ENCODE results near the gene DHX8. TPM values are rescaled to one million over a fixed set of nuclear protein-coding genes. Genes with fewer than 3 reads are reported as not detected.

Gene DHX8
- total RNA-seq, 1 donor from 2014 or later: 53.2 TPM

GRCh38 chr17:43515656-43516055, 31.9 kb downstream of the DHX8 start:
- no peak for DNase-seq (ENCODE audit: low spot score)
- H3K9me3 Mint-ChIP-seq: no peaks in the 10 kb centered on the region
- no peak overlapping the region for H3K4me3 Mint-ChIP-seq (ENCODE audit: low read depth)
- H3K27me3 Mint-ChIP-seq (ENCODE audit: low read depth): no peaks in the 10 kb centered on the region
- intact Hi-C loops (cut with micrococcal nuclease): no loop called here
- peaks cover 67% of the 10 kb centered on the region for H3K36me3 Mint-ChIP-seq (ENCODE audit: low read depth)
- no peak overlapping the region for H3K27ac Mint-ChIP-seq
- peaks cover 8% of the 10 kb centered on the region for H3K4me1 Mint-ChIP-seq (ENCODE audit: low read depth)

- no peak for DNase-seq (ENCODE audit: low spot score)
- H3K9me3 Mint-ChIP-seq: no peaks in the 10 kb centered on the region
- no peak overlapping the region for H3K27ac Mint-ChIP-seq
- H3K36me3 Mint-ChIP-seq (ENCODE audit: low read depth): peaks cover 74% of the 10 kb centered on the region
- no peaks in the 10 kb centered on the region for H3K27me3 Mint-ChIP-seq (ENCODE audit: low read depth)
- intact Hi-C loops (cut with micrococcal nuclease): no loop called here
- H3K4me3 Mint-ChIP-seq (ENCODE audit: low read depth): no peak overlapping the region
- peaks cover 8% of the 10 kb centered on the region for H3K4me1 Mint-ChIP-seq (ENCODE audit: low read depth)
Observed at GRCh38 chr17:43517161-43517560, 33.4 kb downstream of the DHX8 start.

DNA sequence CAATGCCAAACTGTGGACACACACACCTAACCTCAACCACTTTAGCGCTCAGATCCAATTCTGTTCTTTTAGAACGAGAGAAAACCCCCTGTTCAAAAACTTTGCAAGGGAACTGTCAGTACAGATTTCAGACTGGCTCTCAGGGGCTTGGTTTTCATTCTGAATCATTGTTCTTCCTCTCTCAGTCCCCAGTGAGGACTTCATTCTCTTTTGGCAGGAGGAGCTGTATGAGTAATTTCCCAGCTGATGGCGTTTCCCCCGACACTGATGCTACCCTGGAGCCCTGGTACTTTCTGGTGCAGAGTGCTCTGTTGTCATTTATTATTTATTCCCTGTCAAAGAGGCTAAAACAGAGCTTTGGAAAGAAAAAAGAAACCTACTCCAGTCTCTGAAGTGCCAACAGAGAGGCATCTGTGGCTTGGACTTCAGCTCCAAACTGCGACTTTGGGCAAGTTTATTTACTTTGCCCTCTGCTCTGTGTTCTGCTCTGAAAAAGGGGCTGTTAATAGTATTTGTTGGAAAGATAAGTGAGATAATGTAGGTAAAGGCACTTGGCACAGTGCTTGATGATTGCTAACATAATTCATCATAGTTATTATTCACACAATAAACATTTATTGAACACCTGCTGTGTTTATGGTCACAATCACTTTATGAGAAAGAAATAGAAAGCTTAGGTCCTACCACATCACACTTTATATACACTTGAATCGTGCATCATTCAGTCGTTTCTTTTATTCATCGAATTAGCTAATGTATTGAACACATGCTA, 34.0 kb downstream of the DHX8 start:
- H3K9me3 Mint-ChIP-seq: no peaks in the 10 kb centered on the region
- H3K4me1 Mint-ChIP-seq (ENCODE audit: low read depth): peaks cover 8% of the 10 kb centered on the region
- no peak overlapping the region for H3K27ac Mint-ChIP-seq
- DNase-seq (ENCODE audit: low spot score): no peak
- intact Hi-C loops (cut with micrococcal nuclease): no loop called here
- no peaks in the 10 kb centered on the region for H3K27me3 Mint-ChIP-seq (ENCODE audit: low read depth)
- H3K36me3 Mint-ChIP-seq (ENCODE audit: low read depth): peaks cover 71% of the 10 kb centered on the region
- no peak overlapping the region for H3K4me3 Mint-ChIP-seq (ENCODE audit: low read depth)

DNA sequence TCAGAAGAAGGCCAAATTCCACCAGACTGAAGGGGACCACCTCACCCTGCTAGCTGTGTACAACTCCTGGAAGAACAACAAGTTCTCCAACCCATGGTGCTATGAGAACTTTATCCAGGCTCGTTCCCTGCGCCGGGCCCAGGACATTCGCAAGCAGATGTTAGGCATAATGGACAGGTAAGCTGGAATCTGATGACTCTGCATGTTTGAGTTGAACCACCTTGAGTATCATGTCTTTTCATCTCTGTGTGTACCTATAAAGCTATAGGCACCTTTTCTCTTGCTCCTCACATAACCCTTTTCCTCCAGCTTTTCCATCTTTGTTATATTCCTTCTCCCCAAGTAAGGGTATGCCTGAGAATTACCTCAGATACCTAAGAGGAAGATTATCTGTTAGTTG, 37.6 kb downstream of the DHX8 start:
- Mint-ChIP-seq H3K27ac (no peak overlapping the region), H3K9me3 (no peaks in the 10 kb centered on the region), H3K4me1 (ENCODE audit: low read depth) (peaks cover 8% of the 10 kb centered on the region), H3K27me3 (ENCODE audit: low read depth) (no peaks in the 10 kb centered on the region), H3K36me3 (ENCODE audit: low read depth) (peaks cover 76% of the 10 kb centered on the region), H3K4me3 (ENCODE audit: low read depth) (no peak overlapping the region)
- DNase-seq (ENCODE audit: low spot score): no peak
- intact Hi-C loops (cut with micrococcal nuclease): no loop called here

DNA sequence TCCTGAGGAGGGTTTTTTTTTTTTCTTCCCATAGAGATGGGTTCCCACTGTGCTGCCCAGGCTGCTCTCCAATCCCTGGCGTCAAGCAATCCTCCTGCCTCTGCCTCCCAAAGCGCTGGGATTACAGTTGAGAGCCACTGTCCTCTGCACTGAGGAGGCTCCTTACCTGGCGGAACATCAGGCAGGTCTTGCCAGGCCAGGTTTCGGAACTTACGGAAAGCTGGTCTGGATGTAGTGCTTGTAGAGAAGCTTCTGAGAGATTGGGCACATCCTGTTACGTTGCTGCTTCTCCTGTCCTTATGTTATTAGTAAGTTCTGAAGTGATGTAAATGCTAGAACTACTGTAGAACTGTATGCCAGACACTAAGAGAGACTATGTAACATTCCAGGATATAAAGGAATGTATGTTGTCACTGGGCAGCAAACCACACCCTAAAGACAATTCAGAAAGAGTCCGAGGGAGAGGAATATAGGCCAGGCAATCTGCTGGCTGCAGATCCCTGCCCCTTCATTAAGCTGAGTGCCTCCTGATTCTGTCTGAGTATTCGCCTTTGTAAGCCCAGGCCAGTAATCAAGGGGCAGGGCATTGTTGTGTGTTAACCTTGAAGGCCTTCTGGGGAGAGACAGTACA, 41.3 kb downstream of the DHX8 start:
- no peak overlapping the region for H3K27ac Mint-ChIP-seq
- peaks cover 53% of the 10 kb centered on the region for H3K36me3 Mint-ChIP-seq (ENCODE audit: low read depth)
- H3K4me3 Mint-ChIP-seq (ENCODE audit: low read depth): no peak overlapping the region
- no peaks in the 10 kb centered on the region for H3K9me3 Mint-ChIP-seq
- DNase-seq (ENCODE audit: low spot score): no peak
- intact Hi-C loops (cut with micrococcal nuclease): no loop called here
- no peaks in the 10 kb centered on the region for H3K27me3 Mint-ChIP-seq (ENCODE audit: low read depth)
- H3K4me1 Mint-ChIP-seq (ENCODE audit: low read depth): no peaks in the 10 kb centered on the region

DNA sequence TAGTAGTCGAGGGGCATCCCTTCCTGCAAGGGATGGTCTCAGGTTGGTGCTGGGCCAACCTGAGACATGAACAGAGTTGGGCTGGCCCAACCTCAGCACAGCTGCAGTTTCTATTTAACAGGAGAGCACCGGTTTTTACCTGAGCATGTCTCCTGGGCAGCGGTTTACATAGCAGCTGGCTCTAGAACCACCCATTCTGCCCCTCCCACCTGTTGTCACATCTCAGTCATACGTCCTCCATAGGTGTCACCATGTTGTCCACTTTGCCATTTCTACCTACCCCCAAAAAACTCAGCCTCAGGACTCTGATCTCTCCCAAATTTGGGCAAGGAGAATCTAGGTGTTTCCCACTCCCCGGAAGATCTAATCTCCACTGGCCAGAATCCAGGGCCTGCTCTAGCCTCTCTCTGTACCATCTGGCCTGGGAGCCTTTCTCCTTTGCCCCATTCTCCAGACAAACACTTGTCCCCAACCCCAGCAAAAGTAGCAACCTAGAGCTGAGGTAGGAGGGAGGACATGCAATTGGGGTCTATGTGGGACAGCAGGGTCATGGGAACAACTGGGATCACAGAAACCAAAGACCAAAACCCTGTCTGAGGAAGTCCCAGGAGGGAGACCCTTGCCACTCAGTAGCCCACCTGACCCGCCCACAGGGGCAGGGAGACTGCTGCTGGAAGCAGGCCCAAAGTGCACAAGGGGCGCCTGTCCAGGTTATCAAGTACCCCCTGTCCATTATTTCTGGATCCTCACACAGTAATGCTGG, 43.3 kb downstream of the DHX8 start:
- no peak overlapping the region for H3K27ac Mint-ChIP-seq
- H3K4me1 Mint-ChIP-seq (ENCODE audit: low read depth): no peaks in the 10 kb centered on the region
- H3K9me3 Mint-ChIP-seq: no peaks in the 10 kb centered on the region
- DNase-seq (ENCODE audit: low spot score): no peak
- intact Hi-C loops (cut with micrococcal nuclease): no loop called here
- no peak overlapping the region for H3K4me3 Mint-ChIP-seq (ENCODE audit: low read depth)
- peaks cover 35% of the 10 kb centered on the region for H3K36me3 Mint-ChIP-seq (ENCODE audit: low read depth)
- H3K27me3 Mint-ChIP-seq (ENCODE audit: low read depth): no peaks in the 10 kb centered on the region

- DNase-seq (ENCODE audit: low spot score): no peak
- H3K4me3 Mint-ChIP-seq (ENCODE audit: low read depth): no peak overlapping the region
- no peaks in the 10 kb centered on the region for H3K4me1 Mint-ChIP-seq (ENCODE audit: low read depth)
- H3K9me3 Mint-ChIP-seq: no peaks in the 10 kb centered on the region
- H3K27me3 Mint-ChIP-seq (ENCODE audit: low read depth): no peaks in the 10 kb centered on the region
- H3K36me3 Mint-ChIP-seq (ENCODE audit: low read depth): peaks cover 24% of the 10 kb centered on the region
- intact Hi-C loops (cut with micrococcal nuclease): no loop called here
- no peak overlapping the region for H3K27ac Mint-ChIP-seq
Observed at GRCh38 chr17:43528319-43528987, 44.7 kb downstream of the DHX8 start.

DNA sequence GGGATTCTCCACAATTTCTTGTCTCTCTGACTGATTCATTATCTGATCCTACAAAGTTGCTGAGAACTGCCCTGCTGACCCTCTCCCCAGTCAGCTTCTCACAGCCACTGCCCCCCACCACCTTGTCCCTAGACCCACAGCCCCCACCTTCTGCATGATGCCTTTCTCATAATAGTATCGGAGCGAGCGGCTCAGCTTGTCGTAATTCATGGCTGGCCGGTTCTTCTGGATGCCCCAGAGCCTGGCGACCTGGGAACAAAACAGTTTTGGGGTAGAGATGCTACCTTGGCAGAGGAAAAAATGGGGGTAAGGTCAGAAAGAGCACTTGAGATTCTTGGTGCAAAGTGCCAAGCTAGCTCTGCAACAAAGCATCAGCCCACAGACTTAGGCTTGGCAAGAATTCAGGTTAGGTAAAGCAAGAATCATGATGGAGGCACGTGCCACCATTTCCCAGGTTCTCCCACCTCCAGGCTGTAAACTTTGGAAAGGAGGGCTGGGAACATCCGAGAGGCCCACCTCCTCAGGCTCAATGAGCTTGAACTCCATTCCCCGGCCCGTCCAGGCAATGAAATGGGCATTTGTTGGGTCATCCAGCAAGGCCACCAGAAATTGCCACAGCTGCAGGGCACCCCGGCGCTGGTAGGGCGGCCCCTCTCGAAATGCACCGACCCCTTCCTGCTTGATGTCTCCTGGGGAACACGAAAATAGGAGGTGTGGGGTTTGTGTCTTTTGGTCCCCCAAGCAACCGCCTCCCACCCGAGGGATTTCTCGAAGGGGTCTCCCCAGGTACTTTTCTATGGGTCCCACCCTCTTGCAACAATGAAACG, 45.4 kb downstream of the DHX8 start:
- Mint-ChIP-seq H3K4me3 (ENCODE audit: low read depth) (no peak overlapping the region), H3K4me1 (ENCODE audit: low read depth) (no peaks in the 10 kb centered on the region), H3K27me3 (ENCODE audit: low read depth) (no peaks in the 10 kb centered on the region), H3K36me3 (ENCODE audit: low read depth) (peaks cover 18% of the 10 kb centered on the region), H3K9me3 (no peaks in the 10 kb centered on the region), H3K27ac (no peak overlapping the region)
- intact Hi-C loops (cut with micrococcal nuclease): no loop called here
- no peak for DNase-seq (ENCODE audit: low spot score)

DNA sequence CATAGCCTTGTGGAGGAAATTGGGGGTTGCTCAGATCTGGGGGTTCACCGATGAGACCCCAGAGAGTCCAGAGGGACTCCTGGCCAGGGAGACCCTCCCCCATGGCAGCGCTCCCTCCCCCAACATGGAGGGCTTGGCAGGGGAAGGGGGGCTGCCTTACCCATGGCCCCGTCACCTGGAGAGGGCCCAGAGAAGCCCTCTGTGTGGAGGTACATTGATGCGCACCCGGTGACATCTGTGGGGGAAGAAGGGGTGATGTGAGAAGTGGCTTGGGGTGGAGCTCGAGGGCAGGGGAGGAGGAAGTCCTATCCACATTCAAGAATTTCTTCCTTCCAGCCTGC, 46.1 kb downstream of the DHX8 start:
- Mint-ChIP-seq H3K9me3 (no peaks in the 10 kb centered on the region), H3K36me3 (ENCODE audit: low read depth) (peaks cover 12% of the 10 kb centered on the region), H3K27ac (no peak overlapping the region), H3K4me3 (ENCODE audit: low read depth) (no peak overlapping the region), H3K4me1 (ENCODE audit: low read depth) (no peaks in the 10 kb centered on the region), H3K27me3 (ENCODE audit: low read depth) (no peaks in the 10 kb centered on the region)
- intact Hi-C loops (cut with micrococcal nuclease): no loop called here
- DNase-seq (ENCODE audit: low spot score): no peak

DNA sequence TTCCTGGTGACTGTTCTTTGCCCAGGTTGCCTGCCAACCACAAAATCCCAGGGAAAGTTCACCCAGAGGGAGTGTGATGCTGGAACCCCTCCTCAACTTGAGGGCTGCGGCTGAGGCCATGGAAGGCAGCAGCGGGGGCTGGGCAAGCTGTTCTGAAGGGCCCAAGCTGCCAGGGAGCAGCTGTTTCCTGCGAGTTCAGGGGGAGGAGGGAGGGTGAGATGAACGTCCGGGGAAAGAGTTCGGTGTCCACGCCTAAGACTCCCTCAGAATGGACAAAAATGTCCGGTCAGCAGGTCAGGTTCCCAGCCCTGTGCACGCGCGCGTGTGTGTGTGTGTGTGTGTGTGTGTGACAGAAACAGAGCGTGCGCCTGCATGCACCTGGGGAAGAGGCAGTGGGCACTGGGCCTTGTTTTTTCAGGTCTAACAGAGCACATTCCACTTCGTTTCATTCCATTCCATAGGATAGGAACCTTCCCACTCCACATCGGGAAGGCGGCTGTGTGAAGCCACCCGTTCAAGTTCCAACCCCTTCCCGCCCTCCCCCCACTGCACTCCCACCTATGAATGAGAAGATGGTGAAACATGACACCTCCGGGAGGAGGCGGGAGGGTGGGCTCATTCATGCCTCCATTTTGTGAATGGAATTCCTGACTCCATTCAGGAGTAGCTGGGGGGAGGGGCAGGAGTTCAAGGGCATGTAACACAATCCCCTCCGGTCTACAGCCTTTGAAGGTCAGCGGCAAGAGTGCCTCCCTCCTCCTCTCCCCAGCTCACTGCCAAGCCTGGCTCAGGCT, 46.7 kb downstream of the DHX8 start:
- Mint-ChIP-seq H3K27ac (no peak overlapping the region), H3K4me1 (ENCODE audit: low read depth) (no peaks in the 10 kb centered on the region), H3K4me3 (ENCODE audit: low read depth) (no peak overlapping the region), H3K36me3 (ENCODE audit: low read depth) (peaks cover 7% of the 10 kb centered on the region), H3K27me3 (ENCODE audit: low read depth) (no peaks in the 10 kb centered on the region), H3K9me3 (no peaks in the 10 kb centered on the region)
- no peak for DNase-seq (ENCODE audit: low spot score)
- intact Hi-C loops (cut with micrococcal nuclease): no loop called here

DNA sequence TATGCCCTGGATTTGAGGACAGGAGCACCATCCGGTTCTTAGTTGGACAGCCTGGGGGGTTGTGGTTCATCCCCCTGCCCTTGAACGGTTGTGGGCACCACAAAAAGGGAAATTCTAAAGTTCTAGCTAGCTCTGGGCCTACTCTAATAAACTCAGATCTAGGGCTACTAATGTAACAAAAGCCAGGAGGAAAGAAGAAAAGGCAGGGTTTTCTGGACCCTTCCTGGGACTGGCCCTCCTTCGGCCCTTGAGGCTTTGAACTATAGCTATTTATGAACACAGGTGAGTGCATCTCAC, 47.3 kb downstream of the DHX8 start:
- H3K27ac Mint-ChIP-seq: no peak overlapping the region
- no peak for DNase-seq (ENCODE audit: low spot score)
- H3K4me1 Mint-ChIP-seq (ENCODE audit: low read depth): peaks cover under 1% of the 10 kb centered on the region
- H3K36me3 Mint-ChIP-seq (ENCODE audit: low read depth): peaks cover 7% of the 10 kb centered on the region
- no peaks in the 10 kb centered on the region for H3K9me3 Mint-ChIP-seq
- no peak overlapping the region for H3K4me3 Mint-ChIP-seq (ENCODE audit: low read depth)
- intact Hi-C loops (cut with micrococcal nuclease): no loop called here
- no peaks in the 10 kb centered on the region for H3K27me3 Mint-ChIP-seq (ENCODE audit: low read depth)

GRCh38 chr17:43531955-43532354, 48.2 kb downstream of the DHX8 start:
- DNase-seq (ENCODE audit: low spot score): no peak
- intact Hi-C loops (cut with micrococcal nuclease): no loop called here
- H3K27ac Mint-ChIP-seq: no peak overlapping the region

More at GRCh38 chr17:43531955-43532354, 48.2 kb downstream of the DHX8 start:
- Mint-ChIP-seq H3K4me3 (ENCODE audit: low read depth) (no peak overlapping the region), H3K4me1 (ENCODE audit: low read depth) (peaks cover 4% of the 10 kb centered on the region), H3K9me3 (no peaks in the 10 kb centered on the region), H3K36me3 (ENCODE audit: low read depth) (peaks cover 6% of the 10 kb centered on the region), H3K27me3 (ENCODE audit: low read depth) (no peaks in the 10 kb centered on the region)
